Nephron (organoid): ENCODE data around the gene SUB1.
A peak's percentile ranks its signal among the peaks of the same experiment; 100 is the strongest.

Experiments used
- H3K27ac Mint-ChIP-seq, 3 experiments: 2 replicates each; pipeline ENCODE4 v1.8.0; 2020; ENCODE audit warnings: mixed read lengths in 3 of 3, mild to moderate bottlenecking in 2 of 3, moderate library complexity in 1 of 3
- H3K27me3 Mint-ChIP-seq: 2 replicates; pipeline ENCODE4 v1.8.0; 2021; ENCODE audit warnings: low read depth, mild to moderate bottlenecking, moderate library complexity, mixed read lengths
- H3K36me3 Mint-ChIP-seq: 2 replicates; pipeline ENCODE4 v1.8.0; 2020; ENCODE audit warnings: low read depth, mixed read lengths
- H3K4me1 Mint-ChIP-seq: 2 replicates; pipeline ENCODE4 v1.8.0; 2020; ENCODE audit warnings: mixed read lengths
- H3K4me3 Mint-ChIP-seq, 3 experiments: 2 replicates each; pipeline ENCODE4 v1.8.0; 2020; ENCODE audit warnings: mild to moderate bottlenecking in 3 of 3, mixed read lengths in 3 of 3, moderate library complexity in 2 of 3
- H3K9me3 Mint-ChIP-seq: 2 replicates; pipeline ENCODE4 v1.8.0; 2020; ENCODE audit warnings: mixed read lengths
- CTCF ChIP-seq, 3 experiments: fragments of 200-600 bp; sonication (generic); IDR thresholded peaks; one replicate each; pipeline ENCODE4 v1.5.0; 2021; ENCODE audit warnings: antibody characterized with exemption in 3 of 3; ENCODE audit not compliant: unreplicated experiment in 3 of 3

The SUB1 gene

GRCh38 chr5:32639943-32640342 lies 54.6 kb downstream of the SUB1 start:
- no peaks in the 10 kb centered on the region for H3K9me3 Mint-ChIP-seq
- H3K4me1 Mint-ChIP-seq = no peaks in the 10 kb centered on the region
- H3K27me3 Mint-ChIP-seq = peaks cover 4% of the 10 kb centered on the region
- TF ChIP-seq CTCF (IDR thresholded peaks at IDR 0.05; ENCODE audit: unreplicated experiment in 3 of 3) = no peak
- H3K36me3 Mint-ChIP-seq = no peaks in the 10 kb centered on the region
- peak overlapping the region in 1 of 3 experiments; percentile 77 for H3K27ac Mint-ChIP-seq
- no peak overlapping the region for H3K4me3 Mint-ChIP-seq

DNA sequence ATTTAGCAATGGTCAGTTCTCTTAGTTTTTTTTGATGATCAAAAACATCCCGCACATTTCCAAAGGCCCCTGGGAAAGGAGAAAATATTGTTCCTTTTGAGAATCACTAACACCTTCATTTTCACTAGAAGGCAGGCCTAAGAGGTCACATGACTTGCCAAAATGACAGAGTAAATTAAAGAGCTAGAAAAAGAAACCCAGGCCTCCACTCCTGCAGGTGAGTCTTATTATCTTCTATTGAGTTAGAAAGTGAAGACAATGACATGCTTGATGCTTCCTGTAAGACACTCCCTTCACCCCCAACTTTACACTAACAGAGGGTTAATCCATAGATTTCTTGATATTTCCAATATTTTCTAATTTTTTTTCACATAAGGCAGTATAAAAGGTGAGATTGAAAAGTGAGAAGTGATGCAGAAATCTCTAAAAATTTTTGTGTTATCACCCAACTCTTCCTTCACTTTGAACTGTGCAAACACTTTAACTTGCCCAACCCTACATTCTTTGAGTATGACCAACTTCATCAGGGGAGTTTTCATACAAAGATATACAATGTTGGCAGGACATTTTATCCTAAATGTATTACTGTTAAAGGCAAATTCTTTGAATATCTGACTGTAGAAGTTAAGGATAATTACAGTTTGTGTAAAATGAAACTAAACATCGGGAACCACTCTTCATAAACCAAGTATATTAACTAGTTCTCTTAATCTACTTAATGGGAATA lies 57.1 kb downstream of the SUB1 start:
- H3K27me3 Mint-ChIP-seq = peaks cover 10% of the 10 kb centered on the region
- H3K36me3 Mint-ChIP-seq = no peaks in the 10 kb centered on the region
- peak overlapping the region in 1 of 3 experiments; percentile 36 for H3K27ac Mint-ChIP-seq
- peaks cover 10% of the 10 kb centered on the region for H3K4me1 Mint-ChIP-seq
- no peaks in the 10 kb centered on the region for H3K9me3 Mint-ChIP-seq
- H3K4me3 Mint-ChIP-seq = no peak overlapping the region
- TF ChIP-seq CTCF (IDR thresholded peaks at IDR 0.05; ENCODE audit: unreplicated experiment in 3 of 3) = no peak

DNA sequence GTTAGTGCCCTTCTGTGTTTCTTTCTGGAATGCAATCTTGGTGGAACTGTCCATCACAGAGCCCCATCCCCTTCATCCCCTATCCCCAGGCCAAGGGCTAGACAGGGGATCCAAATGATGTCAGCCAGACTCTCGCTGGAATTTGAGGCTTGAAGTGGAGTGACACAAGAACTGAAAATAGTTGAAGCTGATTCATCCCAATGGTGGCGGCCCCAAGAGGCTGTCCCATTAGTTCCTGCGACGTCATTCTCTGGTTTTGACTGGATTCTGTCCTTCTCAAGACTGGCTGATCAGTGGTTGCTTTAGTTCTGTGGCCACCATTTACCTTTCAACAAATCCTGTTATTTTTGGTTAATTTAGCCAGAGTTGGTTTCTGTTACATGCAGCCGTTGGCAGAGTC lies 59.9 kb downstream of the SUB1 start:
- H3K4me1 Mint-ChIP-seq = peaks cover 10% of the 10 kb centered on the region

GRCh38 chr5:32646061-32646969 lies 61.0 kb downstream of the SUB1 start:
- peaks cover 7% of the 10 kb centered on the region for H3K27me3 Mint-ChIP-seq

More for the DNA sequence above, 59.9 kb downstream of the SUB1 start:
- Mint-ChIP-seq H3K4me3 (no peak overlapping the region), H3K27me3 (peaks cover 10% of the 10 kb centered on the region), H3K36me3 (no peaks in the 10 kb centered on the region), H3K27ac (no peak overlapping the region), H3K9me3 (no peaks in the 10 kb centered on the region)
- no peak for TF ChIP-seq CTCF (IDR thresholded peaks at IDR 0.05; ENCODE audit: unreplicated experiment in 3 of 3)

GRCh38 chr5:32651088-32651487 lies 65.7 kb downstream of the SUB1 start:
- H3K9me3 Mint-ChIP-seq = peaks cover 13% of the 10 kb centered on the region
- H3K4me1 Mint-ChIP-seq = peaks cover 13% of the 10 kb centered on the region
- H3K4me3 Mint-ChIP-seq = no peak overlapping the region
- no peak for TF ChIP-seq CTCF (IDR thresholded peaks at IDR 0.05; ENCODE audit: unreplicated experiment in 3 of 3)
- H3K27me3 Mint-ChIP-seq = peaks cover 15% of the 10 kb centered on the region
- peak overlapping the region in 2 of 3 experiments; percentile 44 to 58 for H3K27ac Mint-ChIP-seq
- H3K36me3 Mint-ChIP-seq = peaks cover 6% of the 10 kb centered on the region

More at GRCh38 chr5:32646061-32646969, 61.0 kb downstream of the SUB1 start:
- TF ChIP-seq CTCF (IDR thresholded peaks at IDR 0.05; ENCODE audit: unreplicated experiment in 3 of 3) = no peak
- H3K4me1 Mint-ChIP-seq = peaks cover 17% of the 10 kb centered on the region
- no peaks in the 10 kb centered on the region for H3K9me3 Mint-ChIP-seq
- no peak overlapping the region for H3K4me3 Mint-ChIP-seq
- no peaks in the 10 kb centered on the region for H3K36me3 Mint-ChIP-seq
- H3K27ac Mint-ChIP-seq = peak overlapping the region; percentile 26 to 80 (median 28)
